Measurements from ENCODE around the gene TOM1L2. TPM values are rescaled to one million over a fixed set of nuclear protein-coding genes. Genes with fewer than 3 reads are reported as not detected.
A peak's percentile ranks its signal among the peaks of the same experiment; 100 is the strongest.

Gene TOM1L2
- total and polyA plus RNA-seq, 2 of the 4 experiments (the other 2 are of a cell fraction) = 34.4 to 51.7 TPM

DNA sequence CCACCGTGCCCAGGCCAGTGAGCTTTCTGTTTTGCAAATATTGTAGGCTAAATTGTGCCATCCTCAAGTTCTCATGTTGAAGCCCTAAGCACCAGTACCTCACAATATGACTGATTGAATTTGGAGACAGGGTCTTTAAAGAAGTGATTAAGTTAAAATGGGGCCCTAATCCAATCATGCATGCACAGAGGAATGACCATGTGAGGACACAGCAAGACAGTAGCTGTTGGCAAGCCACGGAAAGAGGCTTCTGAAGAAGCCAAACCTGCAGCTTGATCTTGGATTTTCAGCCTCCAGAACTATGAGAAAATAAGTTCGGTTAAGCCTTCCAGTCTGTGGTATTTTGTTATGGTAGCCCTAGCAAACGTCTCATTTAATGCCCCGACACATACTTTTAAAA is 24.9 kb downstream of the TOM1L2 start:
- Histone ChIP-seq H3K9me3 (ENCODE audit: control insufficient read depth, insufficient read depth, low read length) (no peaks in the 10 kb centered on the region), H4K20me1 (ENCODE audit: insufficient read depth, low read length) (peaks cover 9% of the 10 kb centered on the region; the same call in 1 of the 2 replicates), H2AK9ac (replicated peaks; ENCODE audit: low read depth, low read length, poor library complexity) (no peak overlapping the region), H2BK120ac (ENCODE audit: low read depth, low read length) (peak overlapping the region; percentile 83), H3K27ac (ENCODE audit: insufficient read depth, low read length) (no peak overlapping the region), H2BK15ac (ENCODE audit: low read depth, low read length) (no peak overlapping the region), H3K27me3 (ENCODE audit: control insufficient read depth, insufficient read depth, low read length) (no peaks in the 10 kb centered on the region), H4K8ac (ENCODE audit: low read depth in 2 of 2, low read length in 2 of 2) (peak overlapping the region in 1 of 2 experiments; percentile 41; a peak in 1 of 4 replicates), H3K36me3 (ENCODE audit: control insufficient read depth, insufficient read depth, low read length) (no peaks in the 10 kb centered on the region), H4K91ac (ENCODE audit: insufficient read depth, low read depth, low read length) (peak overlapping the region; percentile 44), H4K5ac (ENCODE audit: low read depth, low read length) (no peak overlapping the region), H3K4me1 (ENCODE audit: control insufficient read depth, insufficient read depth, low read length) (peaks cover 32% of the 10 kb centered on the region), H3K79me1 (ENCODE audit: low read depth in 1 of 2, low read length in 2 of 2) (peaks cover 41 to 81% of the 10 kb centered on the region in 2 experiments), H2BK5ac (ENCODE audit: low read depth, low read length, poor library complexity, severe bottlenecking) (no peak overlapping the region), H3K56ac (ENCODE audit: extremely low read depth, insufficient read depth, low read length) (no peak overlapping the region), H2AK5ac (ENCODE audit: low read depth, low read length) (peak overlapping the region; percentile 83; the same call in 1 of the 2 replicates), H3K9ac (ENCODE audit: low read depth, low read length) (no peak overlapping the region), H3K4ac (ENCODE audit: low read depth, low read length) (peak overlapping the region; percentile 41), H2BK20ac (ENCODE audit: low read depth, low read length) (peak overlapping the region; percentile 57; the same call in 1 of the 2 replicates), H3K9me1 (ENCODE audit: insufficient read depth, low read length) (peaks cover 44% of the 10 kb centered on the region), H3K14ac (replicated peaks; ENCODE audit: low read depth, low read length) (0 out of 2 replicates have a peak overlapping the region, but pooled peaks have one; percentile 1), H3K23ac (ENCODE audit: low read depth, low read length) (peak overlapping the region; percentile 63), H2AFZ (replicated peaks; ENCODE audit: low read length, poor library complexity) (no peak overlapping the region), H3K4me3 (ENCODE audit: insufficient read depth, low read depth, low read length) (no peak overlapping the region), H3K18ac (ENCODE audit: low read depth, low read length) (no peak overlapping the region), H3K4me2 (ENCODE audit: low read depth, low read length) (no peak overlapping the region)
- BruUV-seq (replicated peaks) = no TSS peak
- WGBS, 2 experiments (ENCODE audit: extremely low coverage in 2 of 2, insufficient read length in 1 of 2) = 80% methylated on average over 1 of the region's 5 CpGs; no CpG with 5 or more reads in 1 of the 2 experiments
- intact Hi-C loops (cut with micrococcal nuclease) (no loop called here), in situ Hi-C loops (cut with MboI; ENCODE audit: low sequenced_read_pairs) (no loop called here), dilution Hi-C loops (cut with HindIII; ENCODE audit: low sequenced_read_pairs, unreplicated experiment) (no loop called here)
- CTCF ChIA-PET = interaction anchor here (1.1 kb wide), 1 partner anchor 56 kb away, joined by 3 read pairs; no protein-coding TSS in a partner anchor
- ATAC-seq (ENCODE audit: low read depth) (no peak), DNase-seq (no peak)
- TF ChIP-seq BHLHE40 (IDR thresholded peaks at IDR 0.05; ENCODE audit: low read depth, low read length) (no peak), MXI1 (IDR thresholded peaks at IDR 0.05; ENCODE audit: borderline replicate concordance, low read depth, low read length) (no peak), RCOR1 (IDR thresholded peaks at IDR 0.05; ENCODE audit: insufficient replicate concordance, low read length) (no peak), CHD1 (IDR thresholded peaks at IDR 0.05; ENCODE audit: low read depth, low read length) (no peak), POLR2A (IDR thresholded peaks at IDR 0.05; ENCODE audit: low read depth, low read length) (no peak)
- TF ChIP-seq, protein P1, sequence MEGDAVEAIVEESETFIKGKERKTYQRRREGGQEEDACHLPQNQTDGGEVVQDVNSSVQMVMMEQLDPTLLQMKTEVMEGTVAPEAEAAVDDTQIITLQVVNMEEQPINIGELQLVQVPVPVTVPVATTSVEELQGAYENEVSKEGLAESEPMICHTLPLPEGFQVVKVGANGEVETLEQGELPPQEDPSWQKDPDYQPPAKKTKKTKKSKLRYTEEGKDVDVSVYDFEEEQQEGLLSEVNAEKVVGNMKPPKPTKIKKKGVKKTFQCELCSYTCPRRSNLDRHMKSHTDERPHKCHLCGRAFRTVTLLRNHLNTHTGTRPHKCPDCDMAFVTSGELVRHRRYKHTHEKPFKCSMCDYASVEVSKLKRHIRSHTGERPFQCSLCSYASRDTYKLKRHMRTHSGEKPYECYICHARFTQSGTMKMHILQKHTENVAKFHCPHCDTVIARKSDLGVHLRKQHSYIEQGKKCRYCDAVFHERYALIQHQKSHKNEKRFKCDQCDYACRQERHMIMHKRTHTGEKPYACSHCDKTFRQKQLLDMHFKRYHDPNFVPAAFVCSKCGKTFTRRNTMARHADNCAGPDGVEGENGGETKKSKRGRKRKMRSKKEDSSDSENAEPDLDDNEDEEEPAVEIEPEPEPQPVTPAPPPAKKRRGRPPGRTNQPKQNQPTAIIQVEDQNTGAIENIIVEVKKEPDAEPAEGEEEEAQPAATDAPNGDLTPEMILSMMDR (conservative IDR thresholded peaks at IDR 0.05; ENCODE audit: low read depth, low read length) = no peak
- TF ChIP-seq, protein P2, sequence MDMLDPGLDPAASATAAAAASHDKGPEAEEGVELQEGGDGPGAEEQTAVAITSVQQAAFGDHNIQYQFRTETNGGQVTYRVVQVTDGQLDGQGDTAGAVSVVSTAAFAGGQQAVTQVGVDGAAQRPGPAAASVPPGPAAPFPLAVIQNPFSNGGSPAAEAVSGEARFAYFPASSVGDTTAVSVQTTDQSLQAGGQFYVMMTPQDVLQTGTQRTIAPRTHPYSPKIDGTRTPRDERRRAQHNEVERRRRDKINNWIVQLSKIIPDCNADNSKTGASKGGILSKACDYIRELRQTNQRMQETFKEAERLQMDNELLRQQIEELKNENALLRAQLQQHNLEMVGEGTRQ (IDR thresholded peaks at IDR 0.05; ENCODE audit: low read depth, low read length) = no peak
- POLR2A ChIA-PET (ENCODE audit: unreplicated experiment) = no interaction called here

Data from IMR-90 (cell line).